LHCN-M2 (cell line): Measurements from ENCODE around the gene SGCG. TPM values are rescaled to one million over a fixed set of nuclear protein-coding genes. Genes with fewer than 3 reads are reported as not detected.

ENCODE experiments used
- DNase-seq: peaks from one replicate; pipeline ENCODE4 v3.0.0-alpha.2; 2012; ENCODE audit warnings: low read depth
- total RNA-seq: library from RNA; depleted of rRNA; stranded (reverse); fragments of >200 nt; gene quantifications from 2 replicates; pipeline ENCODE4 v1.2.3, GENCODE V29; 2014

Gene SGCG
- total RNA-seq, 1 experiment from 2014 or later, result 0.46 TPM

- DNase-seq, result peak; percentile 33
Observed at GRCh38 chr13:23323946-23324709, 143.3 kb downstream of the SGCG start.

GRCh38 chr13:23325191-23325590 is 144.4 kb downstream of the SGCG start:
- no peak for DNase-seq

DNA sequence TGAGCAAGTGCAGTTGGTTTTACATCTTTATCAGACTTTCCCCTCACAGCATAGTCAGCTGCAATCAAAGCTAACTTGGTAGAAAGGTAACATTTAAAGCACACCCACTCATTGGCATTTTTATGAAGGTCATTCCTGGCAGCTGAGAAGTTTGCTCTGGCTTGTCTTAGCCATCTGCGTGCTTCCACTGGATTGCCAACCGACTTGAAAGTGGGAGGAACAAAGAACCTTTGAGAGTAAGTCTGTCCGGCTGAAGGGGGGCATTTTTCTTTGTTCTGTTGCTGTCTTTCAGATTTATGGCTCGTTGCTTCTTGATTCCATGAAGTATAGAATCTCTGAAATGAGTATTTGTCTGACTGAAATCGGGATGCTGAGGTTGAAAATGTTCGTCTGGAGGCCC is 149.6 kb downstream of the SGCG start:
- no peak for DNase-seq

DNA sequence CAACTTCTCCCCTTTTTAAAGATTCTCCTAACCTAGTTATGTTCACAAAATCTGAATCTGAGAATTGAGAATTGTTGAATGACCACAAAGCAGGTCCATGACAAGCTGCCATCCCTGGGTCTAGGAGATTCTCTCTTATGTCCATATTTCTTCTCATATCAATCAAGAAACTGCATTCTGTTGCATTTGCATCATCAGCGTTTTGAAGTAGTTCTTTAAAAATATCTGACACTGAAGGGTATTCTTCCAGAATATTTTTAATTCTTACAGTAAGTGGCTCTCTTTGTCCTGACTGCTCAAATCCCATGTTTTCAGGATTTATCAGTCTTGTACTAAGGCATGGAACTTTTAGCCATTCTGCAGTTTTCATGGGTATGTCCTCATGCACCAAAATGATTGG is 158.4 kb downstream of the SGCG start:
- no peak for DNase-seq

- no peak for DNase-seq
Observed at GRCh38 chr13:23344931-23345595, 164.3 kb downstream of the SGCG start.

- DNase-seq, result no peak
Observed at GRCh38 chr13:23347601-23348000, 166.8 kb downstream of the SGCG start.

- peak; percentile 19 for DNase-seq
Observed at GRCh38 chr13:23348262-23349127, 167.7 kb downstream of the SGCG start.

DNA sequence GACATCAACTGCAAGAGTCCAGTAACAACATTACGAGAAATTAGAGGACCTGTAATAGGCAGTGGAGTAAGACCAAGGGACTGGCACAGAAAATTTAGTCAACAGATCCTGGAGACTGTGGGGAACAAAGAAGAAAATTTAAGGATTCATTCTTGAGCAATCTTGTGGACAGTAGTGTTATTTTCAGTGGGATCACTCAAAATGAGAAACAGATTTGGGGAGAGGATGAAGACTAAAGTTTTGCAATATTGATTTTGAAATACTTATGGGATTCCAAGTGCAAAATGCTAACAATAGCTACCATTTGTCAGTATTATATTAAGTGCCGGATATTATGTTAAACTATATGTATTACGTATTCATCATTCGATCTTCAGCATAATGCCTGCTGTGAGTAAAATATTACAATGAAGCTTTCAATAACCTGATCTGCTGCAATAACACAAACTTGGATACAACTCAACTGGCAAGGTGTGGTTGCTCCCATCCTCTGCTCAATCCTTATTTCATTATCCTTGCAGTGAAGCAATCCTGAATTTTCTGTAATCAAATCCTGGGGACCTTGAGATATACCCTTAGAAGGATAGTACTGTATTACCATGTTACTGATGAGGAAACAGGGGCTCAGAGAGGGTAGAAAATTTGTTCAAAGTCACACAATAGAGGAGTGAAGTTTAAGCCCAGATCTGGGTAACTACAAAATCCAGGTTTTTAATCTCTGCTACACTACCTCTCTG is 168.6 kb downstream of the SGCG start:
- no peak for DNase-seq

- no peak for DNase-seq
Observed at GRCh38 chr13:23350009-23350408, 169.2 kb downstream of the SGCG start.

DNA sequence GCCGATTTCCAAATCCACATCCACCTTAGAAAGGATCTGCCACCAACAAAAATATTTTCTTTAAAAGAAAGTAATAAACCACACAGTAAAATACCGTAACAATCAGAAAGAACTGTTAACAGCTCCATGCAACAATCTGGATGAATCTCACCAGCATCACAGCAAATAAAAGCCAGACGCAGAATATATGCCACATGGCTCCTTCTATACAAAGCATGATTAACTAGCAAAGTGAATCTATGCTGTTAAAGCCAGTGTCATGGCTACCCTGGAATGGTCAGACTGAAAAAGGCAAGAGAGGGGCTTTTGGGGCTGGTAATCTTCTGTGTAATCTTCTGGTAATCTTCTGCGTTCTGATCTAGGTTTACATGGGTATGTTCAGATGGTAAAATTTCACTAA is 171.4 kb downstream of the SGCG start:
- DNase-seq, result no peak

DNA sequence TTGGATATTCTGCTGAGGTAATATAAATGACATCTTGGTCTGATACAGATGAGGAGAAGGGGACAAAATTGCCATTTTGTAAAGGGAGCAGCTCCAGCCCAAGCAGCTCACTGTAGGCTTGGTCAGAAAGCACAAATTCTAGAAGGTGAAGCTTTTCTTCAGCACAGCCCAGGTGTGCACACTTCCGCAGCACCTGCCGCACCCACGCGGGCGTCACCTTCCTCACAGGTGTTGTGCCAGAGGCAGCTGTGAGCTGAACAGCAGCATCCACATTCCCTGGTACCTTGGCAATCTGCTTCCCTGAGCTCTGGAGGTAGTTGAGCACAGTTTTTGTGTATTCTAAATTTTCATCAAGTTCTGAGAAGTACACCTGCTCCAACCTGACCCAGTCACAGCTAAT is 173.7 kb downstream of the SGCG start:
- no peak for DNase-seq

GRCh38 chr13:23356368-23356767 is 175.6 kb downstream of the SGCG start:
- no peak for DNase-seq

DNA sequence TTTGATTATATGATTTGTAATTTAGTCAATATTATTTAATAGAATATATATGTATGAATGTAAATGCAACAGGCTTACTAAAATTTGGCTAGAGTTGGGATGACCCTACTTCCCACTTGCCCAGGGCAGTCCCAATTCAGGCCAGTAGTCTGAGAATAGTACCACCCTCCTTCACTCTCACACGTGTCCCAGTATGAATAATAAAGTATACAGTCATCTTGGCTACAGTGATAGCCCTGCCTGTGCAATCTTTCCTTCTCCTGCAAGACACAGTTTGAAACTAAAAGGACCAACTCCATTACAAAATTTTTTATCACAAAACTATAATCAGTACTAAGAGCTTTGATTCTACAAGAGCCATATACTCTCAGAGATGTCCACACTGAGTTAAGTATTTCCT is 176.6 kb downstream of the SGCG start:
- DNase-seq, result no peak

- no peak for DNase-seq
Observed at GRCh38 chr13:23359882-23360281, 179.1 kb downstream of the SGCG start.

DNA sequence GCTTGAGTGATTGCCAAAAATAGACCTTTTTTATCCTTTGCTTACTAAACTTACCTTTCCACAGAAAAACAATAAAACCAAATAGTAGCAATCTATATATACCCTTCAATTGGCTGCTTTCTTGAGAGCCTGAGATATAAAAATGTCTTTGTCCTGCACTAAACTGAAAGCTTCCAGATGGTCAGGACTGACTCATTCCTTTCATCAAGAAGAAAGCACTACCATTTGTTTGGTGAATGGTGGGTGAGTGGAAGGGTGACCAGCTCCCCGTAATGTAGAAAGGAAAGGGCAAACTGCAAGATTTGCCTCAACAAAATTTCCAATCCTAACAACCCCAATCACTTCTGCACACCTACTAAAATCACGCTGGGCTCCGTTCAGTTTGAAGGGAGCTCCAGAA is 184.9 kb downstream of the SGCG start:
- no peak for DNase-seq

- no peak for DNase-seq
Observed at GRCh38 chr13:23367907-23368306, 187.1 kb downstream of the SGCG start.

DNA sequence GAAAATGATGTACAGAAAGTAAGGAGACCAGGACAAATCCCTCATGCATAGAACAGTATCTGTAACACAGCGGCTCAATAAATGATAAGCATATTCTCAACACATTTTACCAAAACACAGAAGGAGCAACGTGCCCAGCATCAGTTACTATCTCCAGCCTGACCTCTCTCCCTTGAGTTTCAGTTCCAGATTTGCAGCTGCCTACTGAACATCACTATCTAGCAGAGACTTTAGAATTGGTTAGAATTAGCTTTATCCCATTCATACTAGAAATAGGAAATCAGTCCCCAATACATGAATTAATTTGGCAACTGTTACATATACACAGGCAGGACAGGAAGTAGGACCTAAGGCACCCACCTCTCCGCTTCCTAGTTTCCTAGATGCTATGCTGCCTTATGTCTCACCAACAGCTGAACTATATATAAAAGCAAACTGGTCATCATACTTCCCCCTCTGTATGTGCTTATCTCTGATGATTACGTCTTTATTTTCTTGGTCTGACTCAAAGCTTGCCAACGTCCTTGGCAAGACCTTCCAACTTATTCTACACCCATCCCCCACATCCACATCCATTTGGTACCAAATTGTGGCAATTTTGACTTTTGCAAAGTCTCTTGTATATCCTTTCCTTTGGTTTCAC is 191.6 kb downstream of the SGCG start:
- peak; percentile 53 for DNase-seq
